Measurements from ENCODE around the gene ATM. TPM values are rescaled to one million over a fixed set of nuclear protein-coding genes. Genes with fewer than 3 reads are reported as not detected.

The ATM gene
- total RNA-seq, 2 donors from 2014 or later, result 45.7 to 55.0 TPM

DNA sequence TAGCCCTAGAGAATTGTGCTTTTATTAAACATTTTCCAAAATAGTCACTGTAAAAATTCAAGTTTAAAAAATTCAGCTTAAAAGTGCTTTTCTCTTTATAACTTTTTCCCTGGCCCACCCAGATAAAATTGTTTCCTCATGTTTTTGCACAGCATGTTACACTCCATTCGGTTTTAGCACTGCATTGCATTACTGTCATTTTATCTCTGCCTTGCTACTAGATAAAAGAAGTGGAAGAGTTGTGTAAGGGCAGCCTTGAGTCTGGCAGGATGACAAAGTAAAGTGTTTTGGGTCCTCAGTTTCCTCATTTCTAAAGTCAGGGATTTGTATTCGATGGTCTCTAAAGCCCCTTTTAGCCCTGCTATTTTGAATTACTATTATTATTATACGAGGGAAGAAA is 99.8 kb downstream of the ATM start:
- ATAC-seq (replicated peaks in 1 of 2) (no peak), DNase-seq (no peak)
- Mint-ChIP-seq H3K27ac (peak overlapping the region; percentile 51), H3K36me3 (ENCODE audit: insufficient read depth in 2 of 2) (peaks cover 2 to 5% of the 10 kb centered on the region in 2 donors), H3K4me1 (ENCODE audit: low read depth) (peaks cover 17% of the 10 kb centered on the region), H3K9me3 (no peaks in the 10 kb centered on the region), H3K27me3 (ENCODE audit: low read depth) (no peaks in the 10 kb centered on the region), H3K4me3 (no peak overlapping the region)

DNA sequence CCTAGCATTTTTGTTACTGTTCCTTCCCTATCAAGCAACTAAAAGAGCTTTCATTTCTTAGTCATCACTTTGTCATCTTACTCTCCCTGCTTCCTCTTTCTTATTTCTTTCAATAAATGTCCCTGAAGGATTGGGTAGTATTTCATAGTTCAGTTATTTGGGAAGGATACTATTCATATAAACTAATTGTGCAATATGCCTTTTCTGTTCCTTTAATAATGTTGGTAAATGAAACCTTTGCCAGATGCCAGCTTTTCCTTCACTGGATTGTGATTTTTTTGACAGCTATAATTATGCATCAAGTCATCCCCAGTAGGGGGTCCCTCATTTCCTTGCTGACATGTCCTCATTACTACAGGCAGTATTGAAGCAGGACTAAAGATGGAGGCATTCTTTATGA is 101.7 kb downstream of the ATM start:
- H3K9me3 Mint-ChIP-seq, result no peaks in the 10 kb centered on the region
- no peak overlapping the region for H3K4me3 Mint-ChIP-seq
- DNase-seq (no peak), ATAC-seq (replicated peaks in 1 of 2) (no peak)
- no peaks in the 10 kb centered on the region for H3K27me3 Mint-ChIP-seq (ENCODE audit: low read depth)
- H3K27ac Mint-ChIP-seq, result no peak overlapping the region
- H3K4me1 Mint-ChIP-seq (ENCODE audit: low read depth), result peaks cover 11% of the 10 kb centered on the region
- H3K36me3 Mint-ChIP-seq (ENCODE audit: insufficient read depth in 2 of 2), result peaks cover 2 to 3% of the 10 kb centered on the region in 2 donors

- Mint-ChIP-seq H3K27me3 (ENCODE audit: low read depth) (no peaks in the 10 kb centered on the region), H3K36me3 (ENCODE audit: insufficient read depth in 2 of 2) (peaks cover 0 to 7% of the 10 kb centered on the region in 2 donors), H3K4me1 (ENCODE audit: low read depth) (peaks cover 8% of the 10 kb centered on the region), H3K9me3 (no peaks in the 10 kb centered on the region), H3K4me3 (no peak overlapping the region), H3K27ac (no peak overlapping the region)
- no peak for DNase-seq
- no peak for ATAC-seq (replicated peaks in 1 of 2)
Measured at GRCh38 chr11:108333403-108333899, 110.6 kb downstream of the ATM start.

- Mint-ChIP-seq H3K4me3 (no peak overlapping the region), H3K36me3 (ENCODE audit: insufficient read depth in 2 of 2) (peaks cover 0 to 7% of the 10 kb centered on the region in 2 donors), H3K4me1 (ENCODE audit: low read depth) (peaks cover 34% of the 10 kb centered on the region), H3K9me3 (no peaks in the 10 kb centered on the region), H3K27ac (no peak overlapping the region), H3K27me3 (ENCODE audit: low read depth) (no peaks in the 10 kb centered on the region)
- DNase-seq (no peak), ATAC-seq (replicated peaks in 1 of 2) (no peak)
Measured at GRCh38 chr11:108338750-108339149, 115.9 kb downstream of the ATM start.

DNA sequence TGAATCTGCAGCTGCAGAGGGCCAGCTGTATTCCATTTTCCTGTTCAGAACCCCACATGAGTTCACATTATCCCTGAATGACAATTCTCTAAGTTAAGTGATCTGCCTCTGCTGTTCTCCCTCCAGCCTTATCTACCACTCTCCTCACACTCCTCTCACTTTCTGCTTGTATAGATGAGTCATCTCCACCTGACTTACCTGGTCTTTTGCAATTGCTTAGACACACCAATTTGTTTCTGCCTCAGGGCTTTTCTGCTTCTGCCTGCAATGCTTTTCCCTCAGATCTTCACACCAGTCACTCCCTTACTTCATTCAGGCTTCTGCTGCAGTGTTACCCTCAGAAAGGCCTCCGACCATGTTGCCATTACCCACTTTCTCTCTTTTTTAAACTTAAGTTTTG is 118.1 kb downstream of the ATM start:
- Mint-ChIP-seq H3K27me3 (ENCODE audit: low read depth) (no peaks in the 10 kb centered on the region), H3K27ac (peak overlapping the region; percentile 38), H3K9me3 (no peaks in the 10 kb centered on the region), H3K4me1 (ENCODE audit: low read depth) (peaks cover 33% of the 10 kb centered on the region), H3K36me3 (ENCODE audit: insufficient read depth in 2 of 2) (no peaks in the 10 kb centered on the region), H3K4me3 (no peak overlapping the region)
- ATAC-seq (replicated peaks in 1 of 2), result peak; percentile 61 to 73
- DNase-seq, result no peak

GRCh38 chr11:108341654-108342053 is 118.8 kb downstream of the ATM start:
- ATAC-seq (replicated peaks in 1 of 2) (no peak), DNase-seq (no peak)
- H3K4me1 Mint-ChIP-seq (ENCODE audit: low read depth), result peaks cover 33% of the 10 kb centered on the region
- no peaks in the 10 kb centered on the region for H3K27me3 Mint-ChIP-seq (ENCODE audit: low read depth)
- H3K27ac Mint-ChIP-seq, result no peak overlapping the region
- H3K4me3 Mint-ChIP-seq, result no peak overlapping the region
- H3K36me3 Mint-ChIP-seq (ENCODE audit: insufficient read depth in 2 of 2), result no peaks in the 10 kb centered on the region
- no peaks in the 10 kb centered on the region for H3K9me3 Mint-ChIP-seq

- Mint-ChIP-seq H3K36me3 (ENCODE audit: insufficient read depth in 2 of 2) (peaks cover 0 to under 1% of the 10 kb centered on the region in 2 donors), H3K27me3 (ENCODE audit: low read depth) (no peaks in the 10 kb centered on the region), H3K9me3 (no peaks in the 10 kb centered on the region), H3K27ac (peak overlapping the region; percentile 23), H3K4me1 (ENCODE audit: low read depth) (peaks cover 33% of the 10 kb centered on the region), H3K4me3 (no peak overlapping the region)
- ATAC-seq (replicated peaks in 1 of 2), result no peak
- no peak for DNase-seq
Measured at GRCh38 chr11:108343714-108344113, 120.8 kb downstream of the ATM start.

- ATAC-seq (replicated peaks in 1 of 2) (no peak), DNase-seq (no peak)
- no peak overlapping the region for H3K27ac Mint-ChIP-seq
- no peaks in the 10 kb centered on the region for H3K27me3 Mint-ChIP-seq (ENCODE audit: low read depth)
- no peaks in the 10 kb centered on the region for H3K9me3 Mint-ChIP-seq
- H3K4me3 Mint-ChIP-seq, result no peak overlapping the region
- H3K36me3 Mint-ChIP-seq (ENCODE audit: insufficient read depth in 2 of 2), result peaks cover 0 to 6% of the 10 kb centered on the region in 2 donors
- peaks cover 16% of the 10 kb centered on the region for H3K4me1 Mint-ChIP-seq (ENCODE audit: low read depth)
Measured at GRCh38 chr11:108345767-108346166, 122.9 kb downstream of the ATM start.

GRCh38 chr11:108346451-108346850 is 123.6 kb downstream of the ATM start:
- Mint-ChIP-seq H3K4me1 (ENCODE audit: low read depth) (peaks cover 9% of the 10 kb centered on the region), H3K9me3 (no peaks in the 10 kb centered on the region), H3K27ac (peak overlapping the region; percentile 77), H3K27me3 (ENCODE audit: low read depth) (no peaks in the 10 kb centered on the region), H3K4me3 (no peak overlapping the region), H3K36me3 (ENCODE audit: insufficient read depth in 2 of 2) (peaks cover 0 to 6% of the 10 kb centered on the region in 2 donors)
- no peak for DNase-seq
- no peak for ATAC-seq (replicated peaks in 1 of 2)

GRCh38 chr11:108351468-108351867 is 128.6 kb downstream of the ATM start:
- ATAC-seq (replicated peaks in 1 of 2), result no peak
- Mint-ChIP-seq H3K27ac (no peak overlapping the region), H3K27me3 (ENCODE audit: low read depth) (no peaks in the 10 kb centered on the region), H3K4me1 (ENCODE audit: low read depth) (no peaks in the 10 kb centered on the region), H3K4me3 (no peak overlapping the region), H3K9me3 (no peaks in the 10 kb centered on the region), H3K36me3 (ENCODE audit: insufficient read depth in 2 of 2) (peaks cover 4 to 18% of the 10 kb centered on the region in 2 donors)
- DNase-seq, result no peak

DNA sequence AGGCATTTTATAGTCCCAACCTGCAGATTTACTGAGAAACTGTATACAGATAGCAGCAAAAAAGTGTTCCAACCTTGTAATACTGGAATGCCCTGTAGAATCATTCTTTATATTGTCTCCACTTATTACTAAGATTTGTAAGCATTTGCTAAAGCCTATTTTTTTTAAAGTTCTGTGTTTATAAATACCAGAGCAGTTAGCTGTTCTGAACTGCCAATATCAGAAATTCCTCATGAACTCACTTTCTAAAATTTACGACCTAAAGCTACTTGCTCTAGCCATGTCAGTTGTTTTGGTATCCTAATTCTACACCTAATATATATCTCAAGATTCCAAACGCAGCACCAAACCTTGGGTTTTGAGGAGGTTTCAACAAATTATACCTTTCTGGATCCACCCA is 141.3 kb downstream of the ATM start:
- no peaks in the 10 kb centered on the region for H3K4me1 Mint-ChIP-seq (ENCODE audit: low read depth)
- peaks cover 0 to 4% of the 10 kb centered on the region in 2 donors for H3K9me3 Mint-ChIP-seq
- H3K36me3 Mint-ChIP-seq (ENCODE audit: insufficient read depth in 2 of 2), result peaks cover 2 to 4% of the 10 kb centered on the region in 2 donors
- no peak overlapping the region for H3K4me3 Mint-ChIP-seq
- DNase-seq, result no peak
- peak overlapping the region; percentile 12 for H3K27ac Mint-ChIP-seq
- no peaks in the 10 kb centered on the region for H3K27me3 Mint-ChIP-seq (ENCODE audit: low read depth)
- no peak for ATAC-seq (replicated peaks in 1 of 2)

- Mint-ChIP-seq H3K27ac (no peak overlapping the region), H3K9me3 (peaks cover 0 to under 1% of the 10 kb centered on the region in 2 donors), H3K27me3 (ENCODE audit: low read depth) (no peaks in the 10 kb centered on the region), H3K4me1 (ENCODE audit: low read depth) (no peaks in the 10 kb centered on the region), H3K36me3 (ENCODE audit: insufficient read depth in 2 of 2) (peaks cover 3 to 5% of the 10 kb centered on the region in 2 donors), H3K4me3 (no peak overlapping the region)
- ATAC-seq (replicated peaks in 1 of 2) (no peak), DNase-seq (no peak)
Measured at GRCh38 chr11:108368134-108368533, 145.3 kb downstream of the ATM start.

DNA sequence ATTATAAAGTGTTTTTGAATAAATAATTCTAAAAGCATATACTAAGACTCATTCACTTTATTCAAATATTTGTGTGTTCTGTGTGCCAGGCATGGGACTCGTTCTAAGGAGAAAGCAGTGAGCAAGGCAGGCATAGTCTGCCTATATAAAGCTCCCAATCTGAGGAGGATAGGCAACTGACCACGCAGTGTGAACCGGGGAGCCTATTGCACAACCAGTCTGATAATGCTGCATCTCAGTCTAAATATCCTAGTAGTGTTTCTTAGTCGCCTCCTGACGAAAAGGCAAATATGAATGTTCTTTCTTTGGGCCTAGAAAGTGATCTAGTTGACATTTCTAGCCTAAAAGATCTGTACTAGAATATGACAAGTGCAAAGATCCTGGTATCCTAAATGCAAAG is 146.2 kb downstream of the ATM start:
- H3K36me3 Mint-ChIP-seq (ENCODE audit: insufficient read depth in 2 of 2), result peaks cover 4 to 7% of the 10 kb centered on the region in 2 donors
- DNase-seq, result no peak
- H3K4me3 Mint-ChIP-seq, result no peak overlapping the region
- H3K4me1 Mint-ChIP-seq (ENCODE audit: low read depth), result no peaks in the 10 kb centered on the region
- no peak for ATAC-seq (replicated peaks in 1 of 2)
- no peak overlapping the region for H3K27ac Mint-ChIP-seq
- no peaks in the 10 kb centered on the region for H3K27me3 Mint-ChIP-seq (ENCODE audit: low read depth)
- peaks cover 0 to 3% of the 10 kb centered on the region in 2 donors for H3K9me3 Mint-ChIP-seq

- Mint-ChIP-seq H3K27ac (no peak overlapping the region), H3K9me3 (peaks cover 0 to 5% of the 10 kb centered on the region in 2 donors)
- no peak for ATAC-seq (replicated peaks in 1 of 2)
Measured at GRCh38 chr11:108370315-108370714, 147.4 kb downstream of the ATM start.

More at GRCh38 chr11:108370315-108370714, 147.4 kb downstream of the ATM start:
- Mint-ChIP-seq H3K4me3 (no peak overlapping the region), H3K36me3 (ENCODE audit: insufficient read depth in 2 of 2) (peaks cover 5 to 12% of the 10 kb centered on the region in 2 donors), H3K4me1 (ENCODE audit: low read depth) (no peaks in the 10 kb centered on the region), H3K27me3 (ENCODE audit: low read depth) (no peaks in the 10 kb centered on the region)
- DNase-seq, result no peak
